Tibial nerve (tissue), 3 donors: Measurements from ENCODE around the gene KIF3A.

ENCODE experiments used
- POLR2A ChIP-seq, 2 donors: fragments of 450-650 bp; IDR thresholded peaks; one replicate each; pipeline ENCODE4 v1.6.1; 2017; ENCODE audit warnings: antibody characterized with exemption in 2 of 2, mild to moderate bottlenecking in 2 of 2, moderate library complexity in 2 of 2
- TF ChIP-seq, protein P1 (sequence below), 5 experiments: fragments of 200-600 bp in 3 of 5; fragments of 450-650 bp in 2 of 5; sonication (generic) in 3 of 5; IDR thresholded peaks; one replicate each; pipeline ENCODE4 v1.5.1; 2016 to 2019; ENCODE audit warnings: antibody characterized with exemption in 5 of 5, mild to moderate bottlenecking in 3 of 5, moderate library complexity in 2 of 5

DNA sequence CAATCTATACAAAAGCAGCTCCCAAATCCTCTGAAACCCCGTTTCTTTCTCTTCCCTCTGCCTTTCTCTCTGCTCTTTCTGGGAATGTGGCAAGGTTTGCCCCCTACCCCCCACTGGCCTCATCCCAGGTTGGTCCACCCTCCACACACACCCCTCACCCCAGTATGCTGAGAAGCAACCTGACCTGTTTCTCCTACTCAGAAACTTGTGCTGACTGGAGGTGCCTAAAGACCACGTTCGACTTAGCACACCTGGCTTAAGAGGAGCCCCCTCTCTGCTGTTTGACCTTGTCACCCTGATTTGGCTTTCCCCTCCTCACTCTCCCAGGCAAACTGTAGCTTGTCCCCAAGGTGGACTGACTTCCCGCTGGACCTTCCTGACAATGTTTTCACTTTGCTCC, 40.8 kb upstream of the KIF3A start:
- TF ChIP-seq, protein P1, sequence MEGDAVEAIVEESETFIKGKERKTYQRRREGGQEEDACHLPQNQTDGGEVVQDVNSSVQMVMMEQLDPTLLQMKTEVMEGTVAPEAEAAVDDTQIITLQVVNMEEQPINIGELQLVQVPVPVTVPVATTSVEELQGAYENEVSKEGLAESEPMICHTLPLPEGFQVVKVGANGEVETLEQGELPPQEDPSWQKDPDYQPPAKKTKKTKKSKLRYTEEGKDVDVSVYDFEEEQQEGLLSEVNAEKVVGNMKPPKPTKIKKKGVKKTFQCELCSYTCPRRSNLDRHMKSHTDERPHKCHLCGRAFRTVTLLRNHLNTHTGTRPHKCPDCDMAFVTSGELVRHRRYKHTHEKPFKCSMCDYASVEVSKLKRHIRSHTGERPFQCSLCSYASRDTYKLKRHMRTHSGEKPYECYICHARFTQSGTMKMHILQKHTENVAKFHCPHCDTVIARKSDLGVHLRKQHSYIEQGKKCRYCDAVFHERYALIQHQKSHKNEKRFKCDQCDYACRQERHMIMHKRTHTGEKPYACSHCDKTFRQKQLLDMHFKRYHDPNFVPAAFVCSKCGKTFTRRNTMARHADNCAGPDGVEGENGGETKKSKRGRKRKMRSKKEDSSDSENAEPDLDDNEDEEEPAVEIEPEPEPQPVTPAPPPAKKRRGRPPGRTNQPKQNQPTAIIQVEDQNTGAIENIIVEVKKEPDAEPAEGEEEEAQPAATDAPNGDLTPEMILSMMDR (IDR thresholded peaks at IDR 0.05), result no peak
- TF ChIP-seq POLR2A (IDR thresholded peaks at IDR 0.05), result no peak
